NCI-H748 treated with DMSO at 0.1 percent for 48 hours (cell line): Measurements from ENCODE around the gene PALM2AKAP2.
"Not testable (repeated sequence)": the region's sequence is repeated elsewhere in the genome, so short reads cannot be mapped to it uniquely, and the experiment has no call there.

Experiments used
- DNase-seq: peaks from one replicate; lab custom pipeline; 2025; lab: John Stamatoyannopoulos, UW

The PALM2AKAP2 gene

DNA sequence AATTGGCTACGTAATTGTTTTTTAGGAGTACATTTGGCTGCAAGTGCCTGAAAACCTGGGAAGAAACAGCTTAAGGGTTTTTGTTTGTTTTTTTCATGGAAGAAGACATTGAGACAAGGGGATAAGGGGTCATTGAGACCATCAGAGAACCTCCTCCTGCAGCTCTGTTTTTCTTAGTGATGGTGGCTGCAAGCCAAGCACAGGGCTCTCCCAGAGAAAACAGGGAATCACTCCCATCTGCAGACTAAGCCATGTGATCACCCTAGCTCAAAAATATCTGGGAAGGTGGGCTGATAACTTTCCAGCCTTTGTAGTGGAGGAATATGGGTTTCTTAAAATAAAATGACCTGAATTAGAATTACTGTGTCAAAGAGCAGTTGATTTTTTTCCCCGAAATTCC is 25.1 kb downstream of the PALM2AKAP2 start:
- DNase-seq, result no peak

DNA sequence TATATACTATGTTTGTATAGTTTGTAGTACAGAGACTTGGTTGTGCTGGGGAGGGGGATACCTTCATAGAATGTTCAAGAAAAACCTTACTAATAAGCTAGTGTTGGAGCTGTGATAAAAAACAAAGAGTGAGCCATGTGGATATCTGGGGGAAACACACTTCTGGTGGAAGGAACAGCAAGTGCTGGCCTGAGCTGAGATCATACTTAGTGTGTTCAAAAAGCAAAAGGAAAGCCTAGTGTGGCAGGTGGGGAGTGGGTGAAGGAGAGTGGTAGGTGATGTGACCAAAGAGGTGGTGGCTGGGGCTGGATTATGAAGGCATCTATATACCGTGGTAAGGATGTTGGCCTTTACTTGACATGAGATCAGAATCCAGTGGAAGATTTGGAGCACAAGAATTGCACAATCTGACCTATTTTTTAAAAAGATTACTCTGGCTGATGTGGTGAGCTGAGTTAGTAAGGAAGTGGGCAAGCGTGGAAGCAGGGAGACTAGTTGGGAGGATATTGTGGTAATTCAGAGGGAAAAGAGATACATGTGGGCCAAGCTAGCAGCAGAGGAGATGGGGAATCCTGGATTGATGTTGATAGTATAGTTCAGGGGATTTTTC is 26.6 kb downstream of the PALM2AKAP2 start:
- no peak for DNase-seq

GRCh38 chr9:109811876-109812275 is 31.9 kb downstream of the PALM2AKAP2 start:
- DNase-seq, result no peak

DNA sequence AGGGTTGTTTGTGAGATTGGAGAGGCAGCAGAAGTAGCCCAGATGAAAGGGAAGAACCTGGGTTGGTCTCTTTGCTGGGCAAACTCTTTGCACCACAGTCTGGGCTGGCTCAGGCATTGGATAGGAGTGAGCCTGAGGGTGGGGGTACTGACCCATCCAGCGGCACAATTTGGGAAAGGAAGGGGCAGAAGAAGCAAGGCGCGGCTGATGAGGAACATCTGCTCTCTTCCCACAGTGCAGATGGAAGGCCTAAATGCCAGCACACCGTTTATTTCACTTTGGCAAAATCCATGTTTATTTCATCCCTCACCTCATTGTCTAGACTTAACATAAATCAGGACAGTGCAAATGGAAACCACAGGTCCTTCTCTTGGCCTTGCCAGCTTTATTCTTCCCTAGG is 32.3 kb downstream of the PALM2AKAP2 start:
- no peak for DNase-seq

GRCh38 chr9:109812818-109813281 is 32.9 kb downstream of the PALM2AKAP2 start:
- DNase-seq, result no peak

- no peak for DNase-seq
These were observed 33.3 kb downstream of the PALM2AKAP2 start for GRCh38 chr9:109813303-109813702.

GRCh38 chr9:109813829-109814228 is 33.8 kb downstream of the PALM2AKAP2 start:
- DNase-seq, result no peak

GRCh38 chr9:109815366-109815947 is 35.5 kb downstream of the PALM2AKAP2 start:
- DNase-seq, result no peak

DNA sequence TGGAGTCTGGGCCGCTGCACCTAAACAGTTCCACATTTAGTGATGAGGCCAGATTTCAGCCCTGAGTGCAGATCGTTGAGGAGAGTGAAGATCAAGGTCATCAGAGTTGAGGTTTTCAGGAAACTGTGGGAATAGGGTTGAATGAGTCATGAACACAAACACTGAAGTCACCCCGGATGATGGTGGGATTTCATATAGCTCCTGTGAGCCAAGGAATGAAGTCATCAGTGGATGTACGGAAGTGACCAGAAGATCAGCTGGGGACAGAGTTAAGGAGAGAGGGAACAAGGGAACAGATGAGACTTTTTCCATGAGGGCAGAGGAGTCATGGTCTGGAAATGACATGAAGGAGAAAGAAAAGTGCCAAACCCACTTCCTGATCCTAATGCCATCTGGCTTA is 36.5 kb downstream of the PALM2AKAP2 start:
- DNase-seq, result no peak

DNA sequence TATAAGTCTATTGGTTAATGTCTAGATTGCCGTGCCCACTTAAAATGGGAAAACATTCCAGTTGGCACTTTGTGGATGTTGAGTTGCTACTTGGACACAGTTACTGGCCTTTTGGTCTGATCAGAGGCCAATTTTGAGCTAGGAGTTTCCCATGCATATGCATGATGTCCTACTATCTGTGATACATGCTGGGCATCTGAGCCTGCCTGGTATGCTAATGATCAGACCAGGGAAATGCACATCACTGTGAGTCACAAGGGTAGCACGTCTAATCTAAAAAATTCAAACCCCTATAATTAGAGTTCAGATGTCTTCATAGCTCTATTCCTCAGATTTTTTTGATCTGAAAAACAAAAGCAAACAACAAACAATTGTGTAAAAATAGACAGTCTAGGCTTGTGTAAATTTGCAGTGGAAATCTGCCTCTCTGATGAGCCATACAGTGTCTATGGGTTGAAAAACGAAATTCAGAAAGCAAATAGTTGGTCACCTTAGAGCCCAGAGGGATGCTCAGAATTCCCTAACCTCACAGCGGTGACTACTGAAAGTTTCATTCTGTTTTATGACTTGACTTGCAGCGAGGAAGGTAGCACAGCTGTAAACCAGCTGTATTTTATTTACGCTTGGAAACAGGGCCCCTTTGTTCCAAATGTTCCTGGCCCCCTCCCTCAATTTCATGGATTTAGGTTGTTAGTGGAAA is 37.3 kb downstream of the PALM2AKAP2 start:
- DNase-seq, result no peak

- DNase-seq, result peak; percentile 78
These were observed 38.0 kb downstream of the PALM2AKAP2 start for GRCh38 chr9:109817846-109818472.

DNA sequence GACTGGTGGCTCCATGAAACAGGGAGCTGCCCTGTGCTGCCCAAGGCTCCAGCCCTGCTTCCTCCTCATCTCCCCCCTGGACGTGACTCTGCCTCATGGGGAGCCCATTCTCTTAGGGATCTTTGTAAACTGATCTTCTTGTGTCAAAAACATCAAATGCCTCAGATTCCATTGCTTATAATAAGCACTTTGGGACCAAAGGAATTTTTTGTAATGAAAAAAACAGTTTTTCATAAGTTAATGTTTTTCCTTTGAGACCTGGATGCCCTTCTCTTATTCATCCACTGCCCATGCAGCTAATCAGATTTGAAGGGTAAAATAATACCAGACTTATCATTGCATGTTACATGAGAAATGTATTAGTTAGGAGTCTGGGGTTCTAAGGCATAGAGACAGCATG is 41.7 kb downstream of the PALM2AKAP2 start:
- no peak for DNase-seq

GRCh38 chr9:109825383-109825782 is 45.4 kb downstream of the PALM2AKAP2 start:
- not testable (repeated sequence) for DNase-seq

DNA sequence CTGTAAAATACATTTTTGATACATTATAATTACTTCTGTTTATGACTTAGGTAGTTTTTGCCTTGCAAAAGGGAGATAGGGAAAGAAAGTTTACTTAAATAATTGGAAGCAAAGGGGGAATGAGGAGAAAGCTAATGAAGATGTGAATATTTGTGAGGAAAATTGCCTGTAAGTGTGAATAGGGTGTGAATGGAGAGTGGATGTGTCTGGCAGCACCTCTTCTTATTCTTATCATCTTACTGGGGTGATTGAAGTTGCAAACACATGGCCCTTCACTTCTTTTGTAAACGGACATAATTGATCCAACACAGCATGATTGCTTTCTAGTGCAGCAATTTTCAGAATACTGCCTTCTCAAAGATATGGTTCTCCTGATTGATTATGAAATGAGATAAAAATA is 46.6 kb downstream of the PALM2AKAP2 start:
- no peak for DNase-seq

GRCh38 chr9:109828254-109828653 is 48.3 kb downstream of the PALM2AKAP2 start:
- no peak for DNase-seq
